K562 (cell line): ENCODE results near the gene SMU1. TPM values are rescaled to one million over a fixed set of nuclear protein-coding genes. Genes with fewer than 3 reads are reported as not detected.

Source experiments
- ATAC-seq: fragments of 200-7000 bp; cut with Tn5 transposase; 3 replicates; pipeline ENCODE4 v1.9.1; 2020; ENCODE audit warnings: moderate library complexity
- BruUV-seq: library from RNA; stranded (reverse); fragments of 400-500 nt; replicated peaks from 2 replicates; lab custom pipeline; 2021; lab: Mats Ljungman, UMichigan
- CTCF ChIA-PET: fragments of 300-600 bp; formaldehyde crosslinking; extraction: SDS; loops from one replicate; lab custom pipeline; 2021; ENCODE audit warnings: low intra/inter-chr PET ratio; lab: Yijun Ruan, JAX
- POLR2A ChIA-PET: fragments of 300-600, 350-650 bp; sonication (Branson Sonifier 250); formaldehyde crosslinking; extraction: SDS; loops from one replicate; lab custom pipeline; 2021; ENCODE audit warnings: antibody characterized with exemption, inconsistent platforms; lab: Yijun Ruan, JAX
- DNase-seq, 4 experiments: peaks; one replicate each; pipeline versions ENCODE4 v3.0.0 to v3.0.0-alpha.2; 2011 to 2018; ENCODE audit warnings: low spot score in 3 of 4, mixed read lengths in 3 of 4; ENCODE audit errors: extremely low read depth in 1 of 4
- FAIRE-seq: peaks from 2 replicates; lab custom pipeline; 2011; peaks lifted over from hg19 to GRCh38; lab: Jason Lieb, UNC
- H2AFZ ChIP-seq: 2 replicates; pipeline ENCODE4 v1.6.0; 2011; ENCODE audit warnings: low read depth, low read length, control low read depth, inconsistent platforms
- H3K27ac ChIP-seq: fragments of 200-600 bp; 3 replicates; pipeline ENCODE4 v1.8.0; 2011; ENCODE audit warnings: low read depth, mild to moderate bottlenecking, control low read depth, inconsistent platforms, low read length, moderate library complexity, mixed read lengths; ENCODE audit errors: extremely low read depth
- H3K27me3 ChIP-seq, 2 experiments: fragments of 300-600 bp in 1 of 2; 2 replicates in 1 of 2; 3 replicates in 1 of 2; pipeline versions ENCODE4 v1.6.0 to v1.8.0; 2011; ENCODE audit warnings: inconsistent platforms in 2 of 2, low read length in 2 of 2, mild to moderate bottlenecking in 1 of 2, mixed read lengths in 1 of 2, moderate library complexity in 1 of 2; ENCODE audit not compliant: control insufficient read depth in 2 of 2, insufficient read depth in 2 of 2
- H3K36me3 ChIP-seq: fragments of 300-600 bp; 3 replicates; pipeline ENCODE4 v1.8.0; 2011; ENCODE audit warnings: mild to moderate bottlenecking, low read length, inconsistent platforms; ENCODE audit not compliant: control insufficient read depth, insufficient read depth
- H3K4me1 ChIP-seq, 2 experiments: fragments of 200-600 bp in 1 of 2; replicated peaks in 1 of 2; 2 replicates in 1 of 2; 3 replicates in 1 of 2; pipeline versions ENCODE4 v1.5.1 to v1.8.0; 2011; ENCODE audit warnings: inconsistent platforms in 2 of 2, low read length in 2 of 2, mild to moderate bottlenecking in 1 of 2, mixed read lengths in 1 of 2, moderate library complexity in 1 of 2; ENCODE audit not compliant: control insufficient read depth in 2 of 2, insufficient read depth in 2 of 2
- H3K4me2 ChIP-seq: 2 replicates; pipeline ENCODE4 v1.6.1; 2011; ENCODE audit warnings: low read length, control low read depth, inconsistent platforms, mixed read lengths; ENCODE audit not compliant: insufficient read depth
- H3K4me3 ChIP-seq: fragments of 200-600 bp; sonication (generic), shearing (Covaris generic); 2 replicates; pipeline ENCODE4 v1.5.1; 2016; ENCODE audit warnings: control low read depth, inconsistent platforms
- H3K79me2 ChIP-seq: fragments of 200-600 bp; 3 replicates; pipeline ENCODE4 v1.8.0; 2011; ENCODE audit warnings: low read length, inconsistent platforms; ENCODE audit not compliant: control insufficient read depth, insufficient read depth
- H3K9ac ChIP-seq, 2 experiments: 2 replicates each; pipeline versions ENCODE4 v1.6.0 to v1.6.1; 2011; ENCODE audit warnings: low read depth in 2 of 2, low read length in 2 of 2, control low read depth in 1 of 2, inconsistent platforms in 1 of 2, mild to moderate bottlenecking in 1 of 2, mixed read lengths in 1 of 2; ENCODE audit not compliant: insufficient read depth in 1 of 2
- H3K9me1 ChIP-seq: one replicate; pipeline ENCODE4 v1.6.0; 2011; ENCODE audit warnings: inconsistent platforms, mild to moderate bottlenecking, low read length, moderate library complexity; ENCODE audit not compliant: control insufficient read depth, insufficient read depth
- H3K9me3 ChIP-seq: replicated peaks from 2 replicates; pipeline ENCODE4 v1.5.1; 2011; ENCODE audit warnings: low read depth, low read length, inconsistent platforms; ENCODE audit not compliant: control insufficient read depth, insufficient read depth
- H4K20me1 ChIP-seq: replicated peaks from 2 replicates; pipeline ENCODE4 v1.6.1; 2011; ENCODE audit warnings: low read length, inconsistent platforms, mixed read lengths; ENCODE audit not compliant: control insufficient read depth, insufficient read depth
- FOXA3 ChIP-seq, 2 experiments: fragments of 450-650 bp in 1 of 2; sonication (generic) in 1 of 2; formaldehyde crosslinking; IDR thresholded peaks in 1 of 2; conservative IDR thresholded peaks in 1 of 2; 2 replicates each; pipeline versions ENCODE4 v1.4.0 to v1.8.0; 2020 to 2022; ENCODE audit warnings: mild to moderate bottlenecking in 2 of 2, missing genetic modification reagents in 1 of 2
- PTTG1 ChIP-seq: fragments of 450-650 bp; IDR thresholded peaks from 2 replicates; pipeline ENCODE4 v1.6.1; 2016; ENCODE audit warnings: low read depth, mild to moderate bottlenecking, missing genetic modification characterization, missing compliant biosample characterization
- WGBS: fragments of 100-300 bp; shearing (Covaris generic); methylation state at CpG from one replicate; pipeline ENCODE4 v1.1.6; 2016; ENCODE audit warnings: low coverage, mixed read lengths; ENCODE audit not compliant: insufficient coverage; ENCODE audit errors: missing lambda C conversion rate; 5-methylcytosine and 5-hydroxymethylcytosine counted together
- in situ Hi-C: fragments of 300-500 bp; cut with MboI; formaldehyde crosslinking; loops from 4 replicates; pipeline ENCODE4 v1.15.0; 2018; ENCODE audit warnings: inconsistent platforms, mixed read lengths
- intact Hi-C: fragments of 100-400 bp; cut with micrococcal nuclease; formaldehyde crosslinking; loops from 2 replicates; pipeline ENCODE4 v1.14.2; 2022
- polyA plus RNA-seq, 8 experiments: library from polyadenylated mRNA; depleted of rRNA in 4 of 8; stranded (reverse) in 5 of 8; unstranded in 3 of 8; fragments of >200 nt; fragmentation: Nextera tagmentation in 2 of 8; fragmentation: Illumina TruSeq in 1 of 8; extraction: Ambion mirVana in 2 of 8; extraction: Trizol in 1 of 8; gene quantifications; 2 replicates each; pipeline versions ENCODE4 v1.2.1 to v1.2.3, GENCODE V29; 2011 to 2014; ENCODE audit warnings: inconsistent platforms in 1 of 8, missing spikeins in 1 of 8
- total RNA-seq, 7 experiments: library from RNA; depleted of rRNA in 6 of 7; stranded (reverse); fragments of >200 nt in 6 of 7; fragmentation: Illumina TruSeq in 2 of 7; extraction: Trizol in 2 of 7; gene quantifications; 2 replicates each; pipeline versions ENCODE4 v1.2.1 to v1.2.3, GENCODE V29; 2011 to 2021; ENCODE audit warnings: low replicate concordance in 1 of 7
- TF ChIP-seq, protein P1 (sequence below): fragments of 450-650 bp; IDR thresholded peaks from 2 replicates; pipeline ENCODE4 v1.6.1; 2017; ENCODE audit warnings: antibody characterized with exemption, mild to moderate bottlenecking

SMU1 gene
- total and polyA plus RNA-seq, 9 of the 15 experiments (the other 6 are each of a cell fraction or from before 2014, with no cell fraction given): 13.2 to 33.4 (median 20.7) TPM

- Histone ChIP-seq H3K4me2 (no peak overlapping the region), H3K4me1 (no peaks in the 10 kb centered on the region; a peak in 1 of 5 replicates), H3K4me3 (no peak overlapping the region), H3K9me3 (no peaks in the 10 kb centered on the region), H2AFZ (no peak overlapping the region), H3K79me2 (no peaks in the 10 kb centered on the region), H4K20me1 (no peaks in the 10 kb centered on the region), H3K9me1 (no peaks in the 10 kb centered on the region), H3K36me3 (no peaks in the 10 kb centered on the region), H3K27me3 (no peaks in the 10 kb centered on the region), H3K9ac (no peak overlapping the region), H3K27ac (no peak overlapping the region)
- intact Hi-C loops (no loop called here), in situ Hi-C loops (loop anchor here (10.0 kb wide), 1 partner anchor 133 kb away; no protein-coding TSS in a partner anchor)
- no peak for FAIRE-seq
- 49% methylated on average over 8 of the region's 10 CpGs for WGBS
- no peak for ATAC-seq
- POLR2A ChIA-PET: interaction anchor here (0.7 kb wide), 1 partner anchor 187 kb away, joined by 3 read pairs; no protein-coding TSS in a partner anchor
- TF ChIP-seq FOXA3 (CRISPR knock-in tag; conservative IDR thresholded peaks at IDR 0.05 in 1 of 2, IDR thresholded peaks at IDR 0.05 in 1 of 2) (no peak), PTTG1 (tag) (0 out of 2 replicates have a peak, but pooled peaks have one; percentile 37)
- TF ChIP-seq, protein P1, sequence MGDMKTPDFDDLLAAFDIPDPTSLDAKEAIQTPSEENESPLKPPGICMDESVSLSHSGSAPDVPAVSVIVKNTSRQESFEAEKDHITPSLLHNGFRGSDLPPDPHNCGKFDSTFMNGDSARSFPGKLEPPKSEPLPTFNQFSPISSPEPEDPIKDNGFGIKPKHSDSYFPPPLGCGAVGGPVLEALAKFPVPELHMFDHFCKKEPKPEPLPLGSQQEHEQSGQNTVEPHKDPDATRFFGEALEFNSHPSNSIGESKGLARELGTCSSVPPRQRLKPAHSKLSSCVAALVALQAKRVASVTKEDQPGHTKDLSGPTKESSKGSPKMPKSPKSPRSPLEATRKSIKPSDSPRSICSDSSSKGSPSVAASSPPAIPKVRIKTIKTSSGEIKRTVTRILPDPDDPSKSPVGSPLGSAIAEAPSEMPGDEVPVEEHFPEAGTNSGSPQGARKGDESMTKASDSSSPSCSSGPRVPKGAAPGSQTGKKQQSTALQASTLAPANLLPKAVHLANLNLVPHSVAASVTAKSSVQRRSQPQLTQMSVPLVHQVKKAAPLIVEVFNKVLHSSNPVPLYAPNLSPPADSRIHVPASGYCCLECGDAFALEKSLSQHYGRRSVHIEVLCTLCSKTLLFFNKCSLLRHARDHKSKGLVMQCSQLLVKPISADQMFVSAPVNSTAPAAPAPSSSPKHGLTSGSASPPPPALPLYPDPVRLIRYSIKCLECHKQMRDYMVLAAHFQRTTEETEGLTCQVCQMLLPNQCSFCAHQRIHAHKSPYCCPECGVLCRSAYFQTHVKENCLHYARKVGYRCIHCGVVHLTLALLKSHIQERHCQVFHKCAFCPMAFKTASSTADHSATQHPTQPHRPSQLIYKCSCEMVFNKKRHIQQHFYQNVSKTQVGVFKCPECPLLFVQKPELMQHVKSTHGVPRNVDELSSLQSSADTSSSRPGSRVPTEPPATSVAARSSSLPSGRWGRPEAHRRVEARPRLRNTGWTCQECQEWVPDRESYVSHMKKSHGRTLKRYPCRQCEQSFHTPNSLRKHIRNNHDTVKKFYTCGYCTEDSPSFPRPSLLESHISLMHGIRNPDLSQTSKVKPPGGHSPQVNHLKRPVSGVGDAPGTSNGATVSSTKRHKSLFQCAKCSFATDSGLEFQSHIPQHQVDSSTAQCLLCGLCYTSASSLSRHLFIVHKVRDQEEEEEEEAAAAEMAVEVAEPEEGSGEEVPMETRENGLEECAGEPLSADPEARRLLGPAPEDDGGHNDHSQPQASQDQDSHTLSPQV: 0 out of 2 replicates have a peak, but pooled peaks have one; percentile 38
- no peak for DNase-seq
- BruUV-seq: no TSS peak
- CTCF ChIA-PET: no interaction called here
Measured at GRCh38 chr9:33101104-33101951, 24.9 kb upstream of the SMU1 start.
